MM.1S (cell line): ENCODE results near the gene MCEMP1.

Experiments
- CTCF ChIP-seq: fragments of 300-600 bp; sonication (generic); IDR thresholded peaks from 2 replicates; pipeline ENCODE4 v1.5.1; 2016; ENCODE audit warnings: antibody characterized with exemption, low read length, mixed read lengths
- EZH2 ChIP-seq: fragments of 300-600 bp; sonication (generic); optimal IDR thresholded peaks from 2 replicates; pipeline ENCODE3; 2017; ENCODE audit warnings: low read depth, mild to moderate bottlenecking, antibody characterized with exemption, low read length, mixed read lengths
- EZH2phosphoT487 ChIP-seq: fragments of 300-600 bp; sonication (generic); IDR thresholded peaks from 2 replicates; pipeline ENCODE4 v1.6.1; 2018; ENCODE audit warnings: antibody characterized with exemption, low read length

- no peak for TF ChIP-seq CTCF
- no peak for TF ChIP-seq EZH2
- TF ChIP-seq EZH2phosphoT487 = no peak
Observed at GRCh38 chr19:7638802-7639465, 38.0 kb upstream of the MCEMP1 start.
